ENCODE results near the gene JPH3. TPM values are rescaled to one million over a fixed set of nuclear protein-coding genes. Genes with fewer than 3 reads are reported as not detected.

Gene JPH3
- total and polyA plus RNA-seq, 2 experiments from 2014 or later: 1.8 to 4.8 TPM

DNA sequence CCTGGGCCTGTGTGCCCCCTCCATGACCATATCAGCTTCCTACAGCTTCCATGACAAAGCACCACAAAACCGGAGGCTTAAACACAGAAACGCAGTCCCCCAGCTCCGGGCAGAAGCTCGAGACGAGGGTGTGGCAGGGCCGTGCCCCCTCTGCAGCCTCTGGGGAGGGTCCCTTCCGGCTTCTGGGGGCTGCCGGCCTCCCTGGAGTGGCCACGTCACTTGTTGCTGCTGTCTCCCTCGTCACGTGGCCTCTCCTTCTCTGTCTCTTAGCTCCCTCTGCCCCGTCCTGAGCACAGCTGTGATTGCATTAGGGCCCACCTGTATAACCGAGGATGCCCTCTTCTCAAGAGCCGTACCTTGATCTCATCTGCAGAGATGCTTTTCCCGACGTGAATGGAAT, 64.6 kb downstream of the JPH3 start:
- Histone ChIP-seq H3K9me2 (replicated peaks; ENCODE audit: insufficient read depth) (no peaks in the 10 kb centered on the region), H3K9me3 (ENCODE audit: low read depth) (no peaks in the 10 kb centered on the region), H3K36me3 (replicated peaks; ENCODE audit: insufficient read depth, low read depth) (no peaks in the 10 kb centered on the region), H3K27me3 (no peaks in the 10 kb centered on the region), H2AFZ (no peak overlapping the region), H4K20me1 (ENCODE audit: insufficient read depth, poor library complexity, severe bottlenecking) (no peaks in the 10 kb centered on the region), H3K27ac (no peak overlapping the region), H3K4me2 (no peak overlapping the region), H3K79me2 (no peaks in the 10 kb centered on the region), H3K4me3 (no peak overlapping the region), H3K4me1 (ENCODE audit: insufficient read depth) (no peaks in the 10 kb centered on the region)
- 89% methylated on average over 16 of the region's 16 CpGs for WGBS (ENCODE audit: low lambda C conversion rate, missing lambda C conversion rate)
- TF ChIP-seq EZH2 (IDR thresholded peaks at IDR 0.05; ENCODE audit: borderline replicate concordance) (no peak), CTCF (IDR thresholded peaks at IDR 0.05; ENCODE audit: poor library complexity) (no peak), EZH2phosphoT487 (IDR thresholded peaks at IDR 0.05; ENCODE audit: low read depth, severe bottlenecking, unreplicated experiment) (no peak)
- DNase-seq (ENCODE audit: low spot score): no peak

GRCh38 chr16:87667443-87667842, 65.1 kb downstream of the JPH3 start:
- H3K27me3 ChIP-seq: no peaks in the 10 kb centered on the region
- no peak overlapping the region for H3K4me3 ChIP-seq
- no peaks in the 10 kb centered on the region for H3K79me2 ChIP-seq
- DNase-seq (ENCODE audit: low spot score): no peak
- H4K20me1 ChIP-seq (ENCODE audit: insufficient read depth, poor library complexity, severe bottlenecking): no peaks in the 10 kb centered on the region
- no peak overlapping the region for H3K27ac ChIP-seq
- no peaks in the 10 kb centered on the region for H3K9me2 ChIP-seq (replicated peaks; ENCODE audit: insufficient read depth)
- no peak overlapping the region for H2AFZ ChIP-seq
- no peak for TF ChIP-seq EZH2 (IDR thresholded peaks at IDR 0.05; ENCODE audit: borderline replicate concordance)
- TF ChIP-seq CTCF (IDR thresholded peaks at IDR 0.05; ENCODE audit: poor library complexity): no peak
- no peaks in the 10 kb centered on the region for H3K36me3 ChIP-seq (replicated peaks; ENCODE audit: insufficient read depth, low read depth)
- WGBS (ENCODE audit: low lambda C conversion rate, missing lambda C conversion rate): 84% methylated on average over 7 of the region's 7 CpGs
- H3K9me3 ChIP-seq (ENCODE audit: low read depth): no peaks in the 10 kb centered on the region
- H3K4me1 ChIP-seq (ENCODE audit: insufficient read depth): no peaks in the 10 kb centered on the region
- H3K4me2 ChIP-seq: no peak overlapping the region

DNA sequence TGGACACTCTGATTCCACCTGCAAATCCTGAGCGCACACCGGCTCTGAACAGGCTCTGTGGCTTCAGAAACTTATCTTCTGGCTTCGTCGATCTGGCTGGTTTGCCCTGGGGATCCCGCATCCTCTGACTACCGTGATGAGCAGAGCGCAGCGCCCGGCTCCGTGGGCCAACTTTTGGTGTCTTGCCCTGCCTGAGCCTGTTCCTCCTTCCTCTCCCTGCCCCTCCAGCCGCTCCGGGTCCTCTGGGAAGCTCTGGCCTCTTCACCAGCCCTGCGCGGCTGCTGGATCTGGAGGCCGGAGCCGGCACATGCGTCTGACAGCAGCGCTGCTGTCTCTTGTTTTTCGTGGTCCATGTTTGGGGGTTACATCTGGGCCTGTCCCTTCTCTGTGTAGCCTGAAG, 65.6 kb downstream of the JPH3 start:
- Histone ChIP-seq H3K27ac (no peak overlapping the region), H3K4me1 (ENCODE audit: insufficient read depth) (no peaks in the 10 kb centered on the region), H3K9me3 (ENCODE audit: low read depth) (no peaks in the 10 kb centered on the region), H3K36me3 (replicated peaks; ENCODE audit: insufficient read depth, low read depth) (no peaks in the 10 kb centered on the region), H3K4me2 (no peak overlapping the region), H2AFZ (no peak overlapping the region), H4K20me1 (ENCODE audit: insufficient read depth, poor library complexity, severe bottlenecking) (no peaks in the 10 kb centered on the region), H3K9me2 (replicated peaks; ENCODE audit: insufficient read depth) (no peaks in the 10 kb centered on the region), H3K79me2 (no peaks in the 10 kb centered on the region), H3K27me3 (no peaks in the 10 kb centered on the region), H3K4me3 (no peak overlapping the region)
- no peak for TF ChIP-seq EZH2phosphoT487 (IDR thresholded peaks at IDR 0.05; ENCODE audit: low read depth, severe bottlenecking, unreplicated experiment)
- DNase-seq (ENCODE audit: low spot score): no peak
- WGBS (ENCODE audit: low lambda C conversion rate, missing lambda C conversion rate): 94% methylated on average over 19 of the region's 19 CpGs

DNA sequence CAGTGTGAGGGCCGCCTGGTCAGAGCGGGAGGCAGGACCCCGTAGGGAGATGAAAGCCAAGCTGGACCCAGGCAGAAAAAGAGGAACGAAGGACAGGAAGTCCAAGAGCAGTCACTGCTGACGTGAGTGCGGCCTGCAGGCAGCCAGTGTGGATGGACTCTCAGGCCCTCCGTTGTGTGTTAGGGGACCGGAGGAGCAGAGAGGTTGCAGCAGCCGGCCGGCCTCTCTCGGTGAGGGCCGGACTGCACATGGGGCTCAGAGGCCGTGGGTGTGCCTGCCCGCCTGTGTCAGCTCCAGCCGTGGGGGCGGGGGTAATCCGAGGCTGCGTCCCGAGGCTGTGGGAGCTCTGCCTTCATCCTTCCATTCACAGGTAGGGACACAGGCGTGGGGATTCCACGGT, 67.4 kb downstream of the JPH3 start:
- no peaks in the 10 kb centered on the region for H3K27me3 ChIP-seq
- H3K27ac ChIP-seq: no peak overlapping the region
- no peaks in the 10 kb centered on the region for H3K79me2 ChIP-seq
- WGBS (ENCODE audit: low lambda C conversion rate, missing lambda C conversion rate): 87% methylated on average over 20 of the region's 21 CpGs
- DNase-seq (ENCODE audit: low spot score): no peak
- no peak overlapping the region for H3K4me3 ChIP-seq
- no peaks in the 10 kb centered on the region for H3K36me3 ChIP-seq (replicated peaks; ENCODE audit: insufficient read depth, low read depth)
- H3K9me3 ChIP-seq (ENCODE audit: low read depth): no peaks in the 10 kb centered on the region
- no peaks in the 10 kb centered on the region for H4K20me1 ChIP-seq (ENCODE audit: insufficient read depth, poor library complexity, severe bottlenecking)
- H3K4me2 ChIP-seq: no peak overlapping the region
- no peaks in the 10 kb centered on the region for H3K4me1 ChIP-seq (ENCODE audit: insufficient read depth)
- H2AFZ ChIP-seq: no peak overlapping the region
- no peaks in the 10 kb centered on the region for H3K9me2 ChIP-seq (replicated peaks; ENCODE audit: insufficient read depth)
- no peak for TF ChIP-seq CTCF (IDR thresholded peaks at IDR 0.05; ENCODE audit: poor library complexity)
- no peak for TF ChIP-seq EZH2phosphoT487 (IDR thresholded peaks at IDR 0.05; ENCODE audit: low read depth, severe bottlenecking, unreplicated experiment)
- no peak for TF ChIP-seq EZH2 (IDR thresholded peaks at IDR 0.05; ENCODE audit: borderline replicate concordance)
